OCI-LY7 (cell line): Measurements from ENCODE around the gene ADARB2. TPM values are rescaled to one million over a fixed set of nuclear protein-coding genes. Genes with fewer than 3 reads are reported as not detected.

Source experiments
- BruUV-seq: library from RNA; stranded (reverse); fragments of 400-500 nt; replicated peaks from 2 replicates; lab custom pipeline; 2021; lab: Mats Ljungman, UMichigan
- CTCF ChIA-PET: fragments of 300-600 bp; sonication (Branson Sonifier 250); formaldehyde crosslinking; loops from one replicate; lab custom pipeline; 2022; ENCODE audit warnings: antibody characterized with exemption; ENCODE audit not compliant: unreplicated experiment; lab: Charles Lee
- POLR2A ChIA-PET: fragments of 300-600 bp; sonication (Branson Sonifier 250); formaldehyde crosslinking; loops from one replicate; lab custom pipeline; 2022; ENCODE audit warnings: antibody characterized with exemption; lab: Charles Lee
- DNase-seq: peaks from one replicate; pipeline ENCODE4 v3.0.0-alpha.2; 2015; ENCODE audit warnings: low spot score
- H2AFZ ChIP-seq: fragments of 200-600 bp; sonication (generic), shearing (Covaris generic); 2 replicates; pipeline ENCODE4 v1.6.1; 2014; ENCODE audit warnings: mild to moderate bottlenecking, antibody characterized with exemption, low read length, moderate library complexity
- H3K27ac ChIP-seq: fragments of 200-600 bp; sonication (generic); 2 replicates; pipeline ENCODE4 v1.5.1; 2014; ENCODE audit warnings: mixed run types, low read depth, mild to moderate bottlenecking, moderate library complexity, low read length, inconsistent platforms; ENCODE audit not compliant: poor library complexity, severe bottlenecking
- H3K36me3 ChIP-seq: fragments of 200-600 bp; sonication (generic); 2 replicates; pipeline ENCODE4 v1.6.1; 2014; ENCODE audit warnings: mild to moderate bottlenecking, antibody characterized with exemption, low read length, moderate library complexity, mixed read lengths; ENCODE audit not compliant: insufficient read depth
- H3K4me1 ChIP-seq: fragments of 200-600 bp; sonication (generic); 2 replicates; pipeline ENCODE4 v1.5.1; 2014; ENCODE audit warnings: mild to moderate bottlenecking, low read length; ENCODE audit not compliant: insufficient read depth, poor library complexity, severe bottlenecking
- H3K4me2 ChIP-seq: fragments of 200-600 bp; sonication (generic); 2 replicates; pipeline ENCODE4 v1.6.1; 2014; ENCODE audit warnings: mild to moderate bottlenecking, low read length
- H3K4me3 ChIP-seq: fragments of 200-600 bp; sonication (generic); 2 replicates; pipeline ENCODE4 v1.5.1; 2014; ENCODE audit warnings: mild to moderate bottlenecking, low read depth, low read length; ENCODE audit not compliant: poor library complexity, severe bottlenecking
- H3K79me2 ChIP-seq: fragments of 200-600 bp; sonication (generic); 2 replicates; pipeline ENCODE4 v1.6.1; 2016; ENCODE audit warnings: low read depth, mild to moderate bottlenecking, low read length, moderate library complexity, mixed read lengths; ENCODE audit not compliant: insufficient read depth
- H3K9me2 ChIP-seq: fragments of 200-600 bp; sonication (generic); 2 replicates; pipeline ENCODE4 v1.6.1; 2016; ENCODE audit warnings: mild to moderate bottlenecking, low read length, mixed read lengths; ENCODE audit not compliant: insufficient read depth
- H3K9me3 ChIP-seq: fragments of 200-600 bp; sonication (generic); 2 replicates; pipeline ENCODE4 v1.6.1; 2014; ENCODE audit warnings: mild to moderate bottlenecking, mixed run types, low read length, mixed read lengths
- H4K20me1 ChIP-seq: fragments of 200-600 bp; sonication (generic); 2 replicates; pipeline ENCODE4 v1.6.1; 2014; ENCODE audit warnings: mild to moderate bottlenecking, antibody characterized with exemption, low read length, moderate library complexity, mixed read lengths; ENCODE audit not compliant: insufficient read depth
- CTCF ChIP-seq: fragments of 200-600 bp; sonication (generic); conservative IDR thresholded peaks from 2 replicates; pipeline ENCODE4 v1.5.1; 2014; ENCODE audit warnings: mild to moderate bottlenecking, antibody characterized with exemption, low read length, moderate library complexity, mixed read lengths
- EZH2phosphoT487 ChIP-seq: fragments of 200-600 bp; sonication (generic); IDR thresholded peaks from 2 replicates; pipeline ENCODE4 v1.6.1; 2018; ENCODE audit warnings: low read depth, borderline replicate concordance, mild to moderate bottlenecking, mixed run types, antibody characterized with exemption, low read length, moderate library complexity, mixed read lengths
- intact Hi-C: fragments of 100-400 bp; cut with micrococcal nuclease; formaldehyde crosslinking; loops from one replicate; pipeline ENCODE4 v1.10.0; 2022; ENCODE audit not compliant: unreplicated experiment
- total RNA-seq, 2 experiments: library from RNA; depleted of rRNA in 1 of 2; stranded (reverse); fragments of >200 nt in 1 of 2; shearing (Covaris generic) in 1 of 2; gene quantifications; 2 replicates each; pipeline ENCODE4 v1.2.3, GENCODE V29; 2014 to 2022

The ADARB2 gene
- total RNA-seq, 2 experiments from 2014 or later, result 0.03 TPM; not detected in 1

DNA sequence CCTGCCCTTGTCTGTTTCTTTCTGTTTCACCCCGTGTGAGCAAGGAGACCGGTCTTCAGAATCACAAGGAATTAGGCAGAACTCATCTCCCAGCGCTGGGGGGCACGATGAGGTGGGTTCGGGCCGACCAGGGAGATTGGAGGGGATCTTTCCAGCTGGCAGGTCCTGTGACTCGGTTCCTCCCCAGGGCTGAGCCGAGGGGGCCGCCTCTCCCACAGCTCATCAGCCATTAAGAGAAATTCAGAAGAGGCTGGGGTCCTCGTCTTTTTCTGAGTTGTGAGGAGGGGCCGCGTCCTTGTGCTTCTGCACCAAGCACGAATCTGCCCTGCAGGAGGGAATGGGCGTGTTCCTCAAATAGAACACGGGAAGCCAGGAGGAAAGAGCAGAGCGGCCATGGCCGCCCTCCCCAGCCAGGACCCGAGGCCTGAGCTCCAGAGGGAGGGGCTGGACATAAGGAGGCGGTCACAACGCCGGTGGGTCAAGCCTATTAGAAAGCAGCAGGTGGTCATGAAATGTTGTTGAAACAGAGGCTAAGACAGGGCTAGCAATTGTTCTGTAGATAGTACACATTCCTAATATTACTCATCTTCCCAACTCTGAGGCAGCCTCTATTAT, 125.3 kb downstream of the ADARB2 start:
- intact Hi-C loops, result no loop called here
- no peaks in the 10 kb centered on the region for H3K4me1 ChIP-seq
- no peak overlapping the region for H3K27ac ChIP-seq
- no peak overlapping the region for H2AFZ ChIP-seq
- no peak for TF ChIP-seq EZH2phosphoT487
- TF ChIP-seq CTCF, result no peak
- BruUV-seq, result no TSS peak
- H3K9me2 ChIP-seq, result no peaks in the 10 kb centered on the region
- no peak overlapping the region for H3K4me3 ChIP-seq
- H3K4me2 ChIP-seq, result no peak overlapping the region
- H3K36me3 ChIP-seq, result no peaks in the 10 kb centered on the region
- CTCF ChIA-PET, result no interaction called here
- no peaks in the 10 kb centered on the region for H4K20me1 ChIP-seq
- H3K9me3 ChIP-seq, result no peaks in the 10 kb centered on the region
- DNase-seq, result no peak
- POLR2A ChIA-PET, result interaction anchor here (1.1 to 2.1 kb wide), 2 partner anchors 11 to 110 kb away, joined by 3 to 6 read pairs; no protein-coding TSS in a partner anchor
- no peaks in the 10 kb centered on the region for H3K79me2 ChIP-seq

DNA sequence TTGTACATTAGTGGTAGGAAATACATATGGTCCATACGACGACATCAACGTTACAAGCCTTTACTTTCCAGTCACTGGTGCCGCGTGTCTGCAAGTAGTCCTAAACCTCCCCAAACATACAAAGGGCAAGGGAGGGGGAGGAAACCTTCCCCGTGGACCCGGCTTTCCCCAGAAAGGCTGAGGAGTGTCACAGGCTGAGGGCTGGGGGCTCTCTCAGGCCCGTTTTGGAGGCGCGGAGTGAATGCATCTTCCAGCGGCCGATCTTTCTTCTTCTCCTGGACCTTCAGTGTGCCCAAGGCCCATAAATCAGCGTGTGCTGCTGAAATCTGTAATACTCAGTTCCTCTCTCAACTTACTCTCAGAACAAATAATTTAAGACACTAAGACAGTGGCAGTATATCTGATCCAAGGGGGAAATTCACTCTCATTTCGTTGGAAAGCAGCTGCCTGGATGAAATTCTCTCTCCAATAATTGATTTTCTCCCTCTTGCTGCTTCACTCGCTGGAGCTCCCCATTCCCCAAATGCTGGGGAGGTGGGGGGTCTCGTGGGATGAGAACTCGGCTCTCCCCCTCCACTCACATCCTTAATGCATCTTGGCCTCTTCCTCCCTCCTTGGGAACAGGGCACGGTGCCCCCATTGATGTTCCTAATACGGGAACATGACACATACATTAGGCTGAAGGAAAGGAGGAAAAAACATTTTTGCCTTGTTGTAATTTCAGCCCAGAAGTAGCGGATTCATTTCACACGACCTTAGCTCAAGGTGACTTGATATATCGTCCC, 126.1 kb downstream of the ADARB2 start:
- no peaks in the 10 kb centered on the region for H3K36me3 ChIP-seq
- ChIA-PET POLR2A (no interaction called here), CTCF (no interaction called here)
- H3K27ac ChIP-seq, result no peak overlapping the region
- TF ChIP-seq EZH2phosphoT487 (no peak), CTCF (no peak)
- H3K9me3 ChIP-seq, result no peaks in the 10 kb centered on the region
- no peaks in the 10 kb centered on the region for H4K20me1 ChIP-seq
- no peaks in the 10 kb centered on the region for H3K9me2 ChIP-seq
- no peaks in the 10 kb centered on the region for H3K4me1 ChIP-seq
- BruUV-seq, result no TSS peak
- intact Hi-C loops, result no loop called here
- H2AFZ ChIP-seq, result no peak overlapping the region
- no peak overlapping the region for H3K4me2 ChIP-seq
- no peak for DNase-seq
- H3K4me3 ChIP-seq, result no peak overlapping the region
- no peaks in the 10 kb centered on the region for H3K79me2 ChIP-seq

DNA sequence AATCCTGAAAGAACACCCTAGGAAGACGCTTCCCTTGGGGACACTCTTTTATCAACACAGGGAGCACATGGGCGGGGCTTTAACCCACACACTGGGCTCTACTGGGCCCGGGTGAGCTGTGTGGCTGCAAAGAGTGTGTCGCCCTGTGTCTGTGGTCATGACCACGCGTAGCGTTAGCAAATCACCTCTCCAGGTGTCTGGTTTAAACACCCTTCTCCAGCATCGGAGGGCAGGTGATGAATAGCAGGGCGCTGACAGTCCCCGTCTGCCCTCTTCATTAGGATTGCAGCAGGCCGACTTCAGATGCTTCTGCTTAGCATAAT, 127.7 kb downstream of the ADARB2 start:
- H3K9me3 ChIP-seq, result no peaks in the 10 kb centered on the region
- POLR2A ChIA-PET, result no interaction called here
- no peaks in the 10 kb centered on the region for H3K9me2 ChIP-seq
- no peak overlapping the region for H3K27ac ChIP-seq
- no peak for TF ChIP-seq EZH2phosphoT487
- TF ChIP-seq CTCF, result no peak
- BruUV-seq, result no TSS peak
- no peak overlapping the region for H2AFZ ChIP-seq
- no peaks in the 10 kb centered on the region for H3K79me2 ChIP-seq
- CTCF ChIA-PET, result no interaction called here
- no peak overlapping the region for H3K4me2 ChIP-seq
- no peak for DNase-seq
- intact Hi-C loops, result no loop called here
- no peaks in the 10 kb centered on the region for H4K20me1 ChIP-seq
- H3K4me1 ChIP-seq, result no peaks in the 10 kb centered on the region
- H3K4me3 ChIP-seq, result no peak overlapping the region
- no peaks in the 10 kb centered on the region for H3K36me3 ChIP-seq
